H1 (cell line): Measurements from ENCODE around the gene ZNF263. TPM values are rescaled to one million over a fixed set of nuclear protein-coding genes. Genes with fewer than 3 reads are reported as not detected.

ENCODE experiments used
- CTCF ChIA-PET: fragments of 300-600 bp; sonication (Branson Sonifier 250); formaldehyde crosslinking; loops from one replicate; lab custom pipeline; 2021; ENCODE audit not compliant: partially characterized antibody; lab: Charles Lee
- POLR2A ChIA-PET: fragments of 300-600 bp; sonication (Branson Sonifier 250); formaldehyde crosslinking; loops from one replicate; lab custom pipeline; 2021; ENCODE audit warnings: inconsistent platforms; ENCODE audit not compliant: partially characterized antibody; lab: Charles Lee
- DNase-seq, 2 experiments: peaks; one replicate each; pipeline versions ENCODE4 v3.0.0 to v3.0.0-alpha.2; 2010 to 2022; ENCODE audit warnings: low spot score in 2 of 2, low read depth in 1 of 2, mixed read lengths in 1 of 2
- FAIRE-seq: peaks from 2 replicates; lab custom pipeline; 2011; peaks lifted over from hg19 to GRCh38; lab: Jason Lieb, UNC
- H2AFZ ChIP-seq: 2 replicates; pipeline ENCODE4 v1.8.1; 2012; ENCODE audit warnings: low read length, inconsistent platforms
- H2AK5ac ChIP-seq: 2 replicates; pipeline ENCODE4 v1.6.1; 2013; ENCODE audit warnings: low read depth, low read length
- H2BK120ac ChIP-seq: replicated peaks from 2 replicates; pipeline ENCODE3; 2013; ENCODE audit warnings: low read depth, low read length, inconsistent platforms
- H2BK12ac ChIP-seq: 2 replicates; pipeline ENCODE4 v1.6.1; 2013; ENCODE audit warnings: low read depth, low read length
- H2BK15ac ChIP-seq: 2 replicates; pipeline ENCODE4 v1.6.1; 2013; ENCODE audit warnings: low read length
- H2BK20ac ChIP-seq: 2 replicates; pipeline ENCODE4 v1.6.1; 2013; ENCODE audit warnings: low read length
- H2BK5ac ChIP-seq: 2 replicates; pipeline ENCODE4 v1.6.1; 2013; ENCODE audit warnings: low read depth, low read length
- H3K14ac ChIP-seq: 2 replicates; pipeline ENCODE4 v1.6.1; 2013; ENCODE audit warnings: inconsistent platforms; ENCODE audit not compliant: insufficient read length
- H3K18ac ChIP-seq: 2 replicates; pipeline ENCODE4 v1.6.1; 2013; ENCODE audit warnings: low read length; ENCODE audit errors: extremely low read depth
- H3K23ac ChIP-seq: 2 replicates; pipeline ENCODE4 v1.6.1; 2013; ENCODE audit warnings: inconsistent platforms; ENCODE audit not compliant: insufficient read length
- H3K23me2 ChIP-seq: 2 replicates; pipeline ENCODE4 v1.6.1; 2013; ENCODE audit warnings: low read depth, low read length
- H3K27ac ChIP-seq: 2 replicates; pipeline ENCODE4 v1.6.1; 2011; ENCODE audit warnings: low read depth, low read length, inconsistent platforms
- H3K27me3 ChIP-seq, 4 experiments: replicated peaks in 1 of 4; 1 replicate in 1 of 4; 2 replicates in 3 of 4; pipeline versions ENCODE4 v1.6.1 to v1.8.1; 2011 to 2013; ENCODE audit warnings: low read length in 3 of 4, mild to moderate bottlenecking in 3 of 4, inconsistent platforms in 2 of 4, mixed read lengths in 2 of 4, moderate library complexity in 1 of 4; ENCODE audit not compliant: control insufficient read depth in 3 of 4, insufficient read depth in 3 of 4; ENCODE audit errors: extremely low read depth in 1 of 4
- H3K36me3 ChIP-seq, 4 experiments: 2 replicates each; pipeline versions ENCODE4 v1.6.1 to v1.8.1; 2011 to 2013; ENCODE audit warnings: mild to moderate bottlenecking in 4 of 4, low read length in 3 of 4, moderate library complexity in 2 of 4, control low read depth in 1 of 4, inconsistent platforms in 1 of 4; ENCODE audit not compliant: insufficient read depth in 4 of 4, control insufficient read depth in 2 of 4
- H3K4ac ChIP-seq: replicated peaks from 2 replicates; pipeline ENCODE3; 2013; ENCODE audit warnings: low read length, low read depth, mixed read lengths, inconsistent platforms; ENCODE audit not compliant: insufficient read length
- H3K4me1 ChIP-seq, 4 experiments: replicated peaks in 1 of 4; 1 replicate in 1 of 4; 2 replicates in 3 of 4; pipeline versions ENCODE4 v1.6.1 to v1.8.1; 2011 to 2013; ENCODE audit warnings: low read length in 3 of 4, inconsistent platforms in 2 of 4, mixed read lengths in 1 of 4; ENCODE audit not compliant: insufficient read depth in 4 of 4, control insufficient read depth in 3 of 4
- H3K4me2 ChIP-seq, 2 experiments: 2 replicates each; pipeline versions ENCODE4 v1.6.1 to v1.8.1; 2011 to 2013; ENCODE audit warnings: low read depth in 2 of 2, low read length in 2 of 2, control low read depth in 1 of 2, inconsistent platforms in 1 of 2, mild to moderate bottlenecking in 1 of 2; ENCODE audit not compliant: insufficient read depth in 1 of 2
- H3K4me3 ChIP-seq, 4 experiments: fragments of 200-600, 300-600 bp in 1 of 4; sonication (generic), shearing (Covaris generic), sonication (Bioruptor Twin) in 1 of 4; 2 replicates each; pipeline versions ENCODE4 v1.5.1 to v1.8.1; 2011 to 2016; ENCODE audit warnings: low read length in 4 of 4, low read depth in 3 of 4, control low read depth in 2 of 4, inconsistent platforms in 2 of 4, mild to moderate bottlenecking in 2 of 4, mixed read lengths in 1 of 4, moderate library complexity in 1 of 4; ENCODE audit not compliant: insufficient read depth in 2 of 4; ENCODE audit errors: extremely low read depth in 1 of 4
- H3K56ac ChIP-seq: replicated peaks from 2 replicates; pipeline ENCODE3; 2013; ENCODE audit warnings: low read depth, mild to moderate bottlenecking, mixed read lengths, low read length, inconsistent platforms; ENCODE audit not compliant: insufficient read length
- H3K79me1 ChIP-seq: 2 replicates; pipeline ENCODE4 v1.6.1; 2013; ENCODE audit warnings: low read depth, low read length, control low read depth
- H3K79me2 ChIP-seq, 2 experiments: 2 replicates each; pipeline versions ENCODE4 v1.6.1 to v1.8.1; 2012 to 2013; ENCODE audit warnings: low read length in 2 of 2, mild to moderate bottlenecking in 2 of 2, inconsistent platforms in 1 of 2; ENCODE audit not compliant: insufficient read depth in 2 of 2, control insufficient read depth in 1 of 2
- H3K9ac ChIP-seq, 4 experiments: replicated peaks in 1 of 4; 1 replicate in 1 of 4; 2 replicates in 3 of 4; pipeline versions ENCODE4 v1.6.1 to v1.8.1; 2011 to 2013; ENCODE audit warnings: low read depth in 3 of 4, low read length in 3 of 4, control low read depth in 2 of 4, mild to moderate bottlenecking in 2 of 4, moderate library complexity in 2 of 4, inconsistent platforms in 1 of 4; ENCODE audit errors: extremely low read depth in 1 of 4
- H3K9me3 ChIP-seq, 2 experiments: 2 replicates each; pipeline versions ENCODE4 v1.6.1 to v1.8.1; 2012 to 2013; ENCODE audit warnings: mild to moderate bottlenecking in 2 of 2, moderate library complexity in 2 of 2, control low read depth in 1 of 2, inconsistent platforms in 1 of 2, low read depth in 1 of 2, low read length in 1 of 2, mixed read lengths in 1 of 2; ENCODE audit not compliant: insufficient read depth in 2 of 2
- H4K20me1 ChIP-seq, 2 experiments: replicated peaks in 1 of 2; 2 replicates each; pipeline versions ENCODE3 to v1.8.1; 2011 to 2013; ENCODE audit warnings: inconsistent platforms in 2 of 2, low read length in 2 of 2, mild to moderate bottlenecking in 1 of 2; ENCODE audit not compliant: insufficient read depth in 2 of 2, control insufficient read depth in 1 of 2
- H4K5ac ChIP-seq: 2 replicates; pipeline ENCODE4 v1.6.1; 2013; ENCODE audit warnings: low read length, low read depth, mixed read lengths, inconsistent platforms; ENCODE audit not compliant: insufficient read length
- H4K8ac ChIP-seq: 2 replicates; pipeline ENCODE4 v1.8.0; 2013; ENCODE audit warnings: mild to moderate bottlenecking, moderate library complexity, low read length, inconsistent platforms; ENCODE audit not compliant: insufficient read depth; ENCODE audit errors: extremely low read depth
- H4K91ac ChIP-seq: replicated peaks from 2 replicates; pipeline ENCODE3; 2013; ENCODE audit warnings: low read length, mixed read lengths, inconsistent platforms; ENCODE audit not compliant: insufficient read length
- E2F6 ChIP-seq: IDR thresholded peaks from 2 replicates; pipeline ENCODE4 v1.6.1; 2012; ENCODE audit warnings: inconsistent platforms
- SIX5 ChIP-seq: IDR thresholded peaks from 2 replicates; pipeline ENCODE4 v1.6.1; 2011; ENCODE audit warnings: mild to moderate bottlenecking, low read depth, low read length
- SP1 ChIP-seq: IDR thresholded peaks from 2 replicates; pipeline ENCODE4 v1.6.1; 2011; ENCODE audit warnings: low read depth, low read length
- WGBS, 2 experiments: shearing (Covaris generic) in 1 of 2; methylation state at CpG; one replicate each; pipeline versions ENCODE4 v1.1.6 to v1.1.7; 2013 to 2015; ENCODE audit warnings: low lambda C conversion rate in 2 of 2, mixed read lengths in 2 of 2, inconsistent platforms in 1 of 2, low coverage in 1 of 2, missing lambda C conversion rate in 1 of 2; ENCODE audit not compliant: insufficient replicate concordance in 2 of 2, insufficient coverage in 1 of 2, insufficient read length in 1 of 2; ENCODE audit errors: extremely low coverage in 1 of 2, missing lambda C conversion rate in 1 of 2; 5-methylcytosine and 5-hydroxymethylcytosine counted together
- polyA plus RNA-seq, 7 experiments: library from polyadenylated mRNA; depleted of rRNA in 3 of 7; stranded (reverse) in 5 of 7; unstranded in 2 of 7; fragments of >200 nt in 5 of 7; fragments of 200-250 nt in 2 of 7; gene quantifications; 1 replicate in 5 of 7; 2 replicates in 1 of 7; 4 replicates in 1 of 7; pipeline versions ENCODE4 v1.2.1 to v1.2.3, GENCODE V29; 2011 to 2013; ENCODE audit warnings: missing spikeins in 2 of 7, mixed read lengths in 2 of 7
- total RNA-seq: library from RNA; stranded (reverse); fragmentation: NEBNext Ultra II Directional; extraction: Animal tissue kit (Norgen Biotek cat#: 25700); gene quantifications from 2 replicates; pipeline ENCODE4 v1.2.1, GENCODE V29; 2021

Gene ZNF263
- total and polyA plus RNA-seq, 2 of the 8 experiments (the other 6 are each of a cell fraction or from before 2014, with no cell fraction given): 9.2 to 26.7 TPM

- Histone ChIP-seq H3K23ac (no peak overlapping the region), H3K27ac (no peak overlapping the region), H3K79me1 (no peaks in the 10 kb centered on the region; the same call in 1 of the 2 replicates), H3K9ac (no peak overlapping the region; a peak in 1 of 7 replicates), H3K14ac (no peak overlapping the region), H3K79me2 (no peaks in the 10 kb centered on the region), H2AK5ac (no peak overlapping the region), H2BK120ac (no peak overlapping the region), H3K18ac (no peak overlapping the region), H3K4me3 (peak overlapping the region; percentile 64 to 83 (median 72); a peak in 6 of 8 replicates), H2AFZ (no peak overlapping the region), H2BK20ac (no peak overlapping the region), H3K4me2 (peak overlapping the region; percentile 62 to 69), H3K23me2 (peaks cover 10% of the 10 kb centered on the region; the same call in 1 of the 2 replicates), H2BK5ac (no peak overlapping the region), H4K20me1 (no peaks in the 10 kb centered on the region), H3K36me3 (peaks cover 8 to 42% (median 26%) of the 10 kb centered on the region in 4 experiments; a peak in 7 of 8 replicates), H2BK12ac (no peak overlapping the region), H2BK15ac (no peak overlapping the region), H3K9me3 (peaks cover 40 to 54% of the 10 kb centered on the region in 2 experiments), H4K8ac (no peak overlapping the region; the same call in 1 of the 2 replicates), H3K27me3 (no peaks in the 10 kb centered on the region; a peak in 2 of 7 replicates), H3K56ac (no peak overlapping the region), H3K4me1 (peaks cover 2 to 5% (median 3%) of the 10 kb centered on the region in 4 experiments; a peak in 5 of 7 replicates), H4K91ac (no peak overlapping the region), H4K5ac (no peak overlapping the region), H3K4ac (no peak overlapping the region)
- TF ChIP-seq E2F6 (no peak), SIX5 (no peak), SP1 (no peak)
- DNase-seq: no peak
- peak; percentile 19 for FAIRE-seq
- 73% methylated on average over 4 of the region's 4 CpGs; no CpG with 5 or more reads in 1 of the 2 experiments for WGBS, 2 experiments
- ChIA-PET POLR2A (interaction anchor here (0.9 to 4.3 kb wide), 10 partner anchors 8 to 140 kb away, joined by 3 to 64 read pairs (median 6); partner anchors contain the start of genes NAA60, ZNF200, ZNF263 and ZNF597), CTCF (interaction anchor here (0.5 to 1.4 kb wide), 3 partner anchors 20 to 98 kb away, joined by 3 to 4 read pairs (median 3); no protein-coding TSS in a partner anchor)
Observed at GRCh38 chr16:3304370-3304769, 21.1 kb downstream of the ZNF263 start.
